Measurements from ENCODE around the gene RAB24. TPM values are rescaled to one million over a fixed set of nuclear protein-coding genes. Genes with fewer than 3 reads are reported as not detected.

Gene RAB24
- total and polyA plus RNA-seq, 7 donors = 14.9 to 38.2 (median 21.1) TPM

- DNase-seq (no peak), ATAC-seq (no peak)
- Histone ChIP-seq H3K27me3 (ENCODE audit: insufficient read depth in 3 of 3, low read length in 2 of 3) (no peaks in the 10 kb centered on the region), H3K9me3 (no peaks in the 10 kb centered on the region), H3K36me3 (ENCODE audit: insufficient read depth in 1 of 2, low read depth in 1 of 2) (peaks cover 12 to 87% of the 10 kb centered on the region in 2 donors), H3K4me1 (no peaks in the 10 kb centered on the region), H3K4me3 (no peak overlapping the region), H3K27ac (no peak overlapping the region)
- WGBS, 3 donors = 91 to 93% (median 93%) methylated on average over 12 of the region's 12 CpGs
- intact Hi-C loops (cut with DNase I) = no loop called here
- no peak for TF ChIP-seq CTCF (IDR thresholded peaks at IDR 0.05)
Measured at GRCh38 chr5:177293819-177294581, 9.5 kb downstream of the RAB24 start.

GRCh38 chr5:177291735-177292134, 11.8 kb downstream of the RAB24 start:
- DNase-seq = no peak
- Histone ChIP-seq H3K36me3 (ENCODE audit: insufficient read depth in 1 of 2, low read depth in 1 of 2) (peaks cover 12 to 100% of the 10 kb centered on the region in 2 donors), H3K4me1 (no peaks in the 10 kb centered on the region), H3K9me3 (no peaks in the 10 kb centered on the region), H3K27me3 (ENCODE audit: insufficient read depth in 3 of 3, low read length in 2 of 3) (no peaks in the 10 kb centered on the region), H3K4me3 (no peak overlapping the region), H3K27ac (no peak overlapping the region)
- TF ChIP-seq CTCF (IDR thresholded peaks at IDR 0.05) = no peak
- WGBS, 3 donors = 94 to 96% (median 95%) methylated on average over 7 of the region's 7 CpGs
- intact Hi-C loops (cut with DNase I) = no loop called here
- no peak for ATAC-seq

DNA sequence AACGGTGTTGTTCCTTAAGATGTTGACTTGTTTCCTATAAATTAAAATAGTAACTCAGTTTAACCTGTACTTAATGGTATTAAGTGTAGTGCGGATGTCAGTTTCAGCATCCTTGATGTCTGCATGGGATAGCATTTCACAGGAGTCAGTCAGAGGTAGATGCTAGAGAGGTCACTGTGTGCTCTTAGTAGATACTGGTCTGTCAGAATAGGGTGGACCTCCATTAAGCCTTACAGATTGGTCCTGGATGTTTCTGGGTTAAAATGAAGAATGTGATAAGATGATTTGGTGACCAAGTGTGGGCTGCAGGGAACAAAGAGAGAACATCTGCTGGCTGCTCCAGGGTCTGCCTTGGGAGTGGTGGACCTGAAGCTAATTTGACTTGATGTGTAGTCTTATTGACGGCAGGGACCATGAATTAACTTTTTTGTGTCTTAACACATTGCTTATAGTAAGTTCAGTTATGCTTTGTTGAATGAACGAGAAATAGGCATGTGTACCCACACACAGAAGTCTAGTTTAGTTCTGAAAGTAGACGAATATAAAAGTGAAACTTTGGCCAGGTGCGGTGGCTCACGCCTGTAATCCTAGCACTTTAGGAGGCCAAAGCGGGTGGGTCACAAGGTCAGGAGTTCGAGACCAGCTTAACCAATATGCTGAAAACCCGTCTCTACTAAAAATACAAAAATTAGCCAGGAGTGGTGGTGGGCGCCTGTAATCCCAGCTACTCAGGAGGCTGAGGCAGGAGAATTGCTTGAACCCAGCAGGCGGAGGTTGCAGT, 12.5 kb downstream of the RAB24 start:
- 93 to 94% (median 93%) methylated on average over 12 of the region's 12 CpGs for WGBS, 3 donors
- DNase-seq = no peak
- Histone ChIP-seq H3K36me3 (ENCODE audit: insufficient read depth in 1 of 2, low read depth in 1 of 2) (peaks cover 12 to 100% of the 10 kb centered on the region in 2 donors), H3K27ac (no peak overlapping the region), H3K27me3 (ENCODE audit: insufficient read depth in 3 of 3, low read length in 2 of 3) (no peaks in the 10 kb centered on the region), H3K4me3 (no peak overlapping the region), H3K9me3 (no peaks in the 10 kb centered on the region), H3K4me1 (no peaks in the 10 kb centered on the region)
- ATAC-seq = no peak
- intact Hi-C loops (cut with DNase I) = no loop called here
- no peak for TF ChIP-seq CTCF (IDR thresholded peaks at IDR 0.05)

- H3K27ac ChIP-seq = no peak overlapping the region
- WGBS, 3 donors = 86 to 89% (median 86%) methylated on average over 2 of the region's 2 CpGs
- H3K36me3 ChIP-seq (ENCODE audit: insufficient read depth in 1 of 2, low read depth in 1 of 2) = peaks cover 14 to 100% of the 10 kb centered on the region in 2 donors
- H3K4me1 ChIP-seq = no peaks in the 10 kb centered on the region
- ATAC-seq (no peak), DNase-seq (no peak)
- no peaks in the 10 kb centered on the region for H3K9me3 ChIP-seq
- no peak for TF ChIP-seq CTCF (IDR thresholded peaks at IDR 0.05)
- intact Hi-C loops (cut with DNase I) = no loop called here
- no peak overlapping the region for H3K4me3 ChIP-seq
- no peaks in the 10 kb centered on the region for H3K27me3 ChIP-seq (ENCODE audit: insufficient read depth in 3 of 3, low read length in 2 of 3)
Measured at GRCh38 chr5:177288191-177288590, 15.3 kb downstream of the RAB24 start.
